Right forelimb (tissue), 1 donor: ENCODE measurements around the gene CTNND2.

Experiments used
- DNase-seq: peaks from one replicate; pipeline ENCODE4 v3.0.0-alpha.2; 2018

Gene CTNND2

DNA sequence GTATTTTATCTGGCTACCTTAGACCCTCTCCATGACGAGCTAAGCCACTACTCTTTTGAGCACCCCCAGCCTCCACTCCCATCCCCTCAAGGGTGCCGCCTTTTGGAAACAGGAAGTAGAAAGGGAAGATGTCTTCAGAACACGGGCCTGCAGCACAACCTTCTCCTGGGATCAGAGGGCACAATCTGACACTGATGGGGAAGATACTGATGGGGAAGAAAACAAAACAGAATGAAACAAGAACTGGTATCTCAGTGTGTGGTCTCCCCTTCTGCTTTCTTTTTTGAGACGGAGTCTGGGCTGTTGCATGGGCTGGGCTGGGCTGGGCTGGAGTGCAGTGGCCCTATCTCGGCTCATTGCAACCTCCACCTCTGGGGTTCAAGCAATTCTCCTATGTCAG is 603.5 kb downstream of the CTNND2 start:
- no peak for DNase-seq

DNA sequence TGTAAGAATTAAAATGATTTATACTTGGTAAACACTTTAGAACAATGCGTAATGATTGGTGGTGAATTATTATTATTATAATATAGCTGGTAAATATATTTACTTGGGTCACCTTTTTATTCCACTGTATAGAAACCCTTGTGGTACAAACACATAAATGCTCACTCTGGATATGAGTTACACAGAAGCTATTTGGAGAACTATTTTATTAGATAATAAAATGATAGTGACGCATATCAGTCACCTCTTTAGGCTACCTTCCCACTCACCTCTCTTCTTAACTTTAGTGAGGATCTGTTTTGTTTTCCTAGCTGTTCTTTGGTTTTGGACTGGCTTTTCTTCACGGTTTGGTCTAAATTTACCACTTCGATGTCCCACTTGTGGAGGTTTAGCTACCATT is 605.4 kb downstream of the CTNND2 start:
- DNase-seq: no peak

- no peak for DNase-seq
Observed at GRCh38 chr5:11293523-11293922, 610.7 kb downstream of the CTNND2 start.

DNA sequence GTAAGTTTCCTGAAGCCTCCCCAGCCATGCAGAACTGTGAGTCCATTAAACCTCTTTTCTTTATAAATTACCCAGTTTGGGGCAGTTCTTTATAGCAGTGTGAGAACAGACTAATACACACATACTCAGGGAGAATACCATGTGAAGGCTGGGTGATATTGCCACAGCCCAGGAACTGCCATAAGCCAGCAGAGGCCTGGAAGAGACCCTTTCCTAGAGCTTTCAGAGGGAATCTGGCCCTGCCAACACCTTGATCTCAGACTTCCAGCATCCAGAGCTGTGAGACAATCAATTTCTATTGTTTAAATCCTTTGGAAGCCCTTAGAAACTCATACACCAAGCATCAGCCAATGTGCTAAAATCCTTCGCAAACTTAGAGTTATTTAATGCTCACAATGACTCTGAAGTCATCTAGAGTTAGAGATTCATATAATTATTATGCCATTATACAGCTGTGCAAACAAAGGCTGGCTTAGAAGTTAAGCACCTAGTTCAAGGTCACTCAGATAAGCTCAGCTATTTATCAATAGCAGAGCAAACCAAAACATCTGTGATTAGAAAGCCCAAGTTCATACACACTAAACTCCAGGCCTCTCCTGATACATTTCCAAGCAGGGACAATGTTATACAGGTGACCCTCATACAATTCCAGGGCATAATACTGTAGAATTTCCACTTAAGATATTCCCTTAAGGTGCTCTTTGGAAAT is 611.4 kb downstream of the CTNND2 start:
- no peak for DNase-seq

DNA sequence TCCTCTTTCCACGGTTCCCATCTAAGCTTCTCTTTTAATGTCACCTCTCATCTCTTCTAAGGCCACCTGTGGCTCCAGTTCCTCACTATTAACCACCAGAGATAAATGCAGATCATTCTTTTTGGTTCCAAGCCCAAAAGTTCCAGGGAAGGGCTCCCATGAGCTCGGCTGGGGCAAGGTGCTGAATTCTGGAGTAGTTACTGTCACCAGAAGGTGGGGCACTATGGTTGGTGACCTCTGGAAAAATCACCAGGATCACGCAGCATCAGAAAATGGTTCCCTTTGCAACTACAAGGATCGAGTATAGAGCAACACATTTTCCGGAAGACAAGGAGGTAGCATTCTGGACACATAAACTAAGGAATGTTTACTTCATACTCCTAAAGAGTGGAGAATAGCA is 614.5 kb downstream of the CTNND2 start:
- no peak for DNase-seq

DNA sequence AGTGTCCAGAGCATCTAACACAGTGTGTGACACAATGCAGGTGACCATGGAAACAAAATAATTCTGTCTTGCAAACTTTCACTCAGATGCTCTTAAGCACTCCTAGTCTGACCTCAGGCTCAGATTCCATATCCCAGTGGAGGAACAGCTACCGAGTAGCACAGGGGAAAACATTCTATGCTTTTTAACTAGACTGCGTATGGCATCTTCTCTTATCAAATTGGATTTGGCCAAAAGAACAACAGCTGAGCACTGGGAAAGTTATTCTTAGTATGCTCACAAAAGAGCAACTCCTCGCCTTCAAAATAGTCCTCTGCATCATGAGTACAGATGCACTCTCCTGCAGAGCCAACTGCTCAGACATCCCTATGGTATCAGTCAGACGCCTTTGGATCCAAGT is 615.0 kb downstream of the CTNND2 start:
- DNase-seq: no peak

DNA sequence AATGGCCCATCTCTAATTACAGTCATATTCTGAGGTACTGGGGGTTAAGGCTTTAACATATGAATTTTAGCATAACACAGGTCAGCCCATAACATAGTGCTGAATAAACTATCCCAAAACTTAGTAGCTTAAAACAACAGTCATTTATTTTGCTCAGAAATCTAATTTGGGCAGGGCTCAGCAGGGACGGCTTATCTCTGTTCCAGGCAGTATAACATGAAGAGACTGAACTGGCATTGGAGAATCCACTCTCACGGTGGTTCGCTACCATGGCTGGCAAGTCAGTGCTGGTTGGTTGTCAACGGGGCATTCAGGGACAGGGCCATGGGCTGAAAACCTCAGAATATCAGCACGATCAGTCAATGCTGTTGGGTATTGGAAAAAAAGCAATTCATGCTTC is 622.4 kb downstream of the CTNND2 start:
- DNase-seq: no peak

DNA sequence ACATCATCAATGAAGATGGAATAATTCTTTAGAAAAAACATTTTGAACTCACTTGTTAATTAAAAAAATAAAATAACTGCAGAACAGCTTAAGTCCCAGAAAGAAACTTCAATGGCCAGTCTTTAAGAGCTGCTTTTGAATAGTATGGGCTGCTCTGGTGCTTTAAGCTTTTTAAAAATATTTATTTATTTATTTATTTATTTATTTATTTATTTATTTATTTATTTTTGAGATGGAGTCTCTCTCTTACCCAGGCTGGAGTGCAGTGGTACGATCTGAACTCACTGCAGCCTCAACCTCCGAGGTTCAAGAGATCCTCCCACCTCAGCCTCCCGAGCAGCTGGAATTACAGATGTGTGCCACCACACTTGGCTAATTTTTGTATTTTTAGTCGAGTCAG is 626.9 kb downstream of the CTNND2 start:
- no peak for DNase-seq

DNA sequence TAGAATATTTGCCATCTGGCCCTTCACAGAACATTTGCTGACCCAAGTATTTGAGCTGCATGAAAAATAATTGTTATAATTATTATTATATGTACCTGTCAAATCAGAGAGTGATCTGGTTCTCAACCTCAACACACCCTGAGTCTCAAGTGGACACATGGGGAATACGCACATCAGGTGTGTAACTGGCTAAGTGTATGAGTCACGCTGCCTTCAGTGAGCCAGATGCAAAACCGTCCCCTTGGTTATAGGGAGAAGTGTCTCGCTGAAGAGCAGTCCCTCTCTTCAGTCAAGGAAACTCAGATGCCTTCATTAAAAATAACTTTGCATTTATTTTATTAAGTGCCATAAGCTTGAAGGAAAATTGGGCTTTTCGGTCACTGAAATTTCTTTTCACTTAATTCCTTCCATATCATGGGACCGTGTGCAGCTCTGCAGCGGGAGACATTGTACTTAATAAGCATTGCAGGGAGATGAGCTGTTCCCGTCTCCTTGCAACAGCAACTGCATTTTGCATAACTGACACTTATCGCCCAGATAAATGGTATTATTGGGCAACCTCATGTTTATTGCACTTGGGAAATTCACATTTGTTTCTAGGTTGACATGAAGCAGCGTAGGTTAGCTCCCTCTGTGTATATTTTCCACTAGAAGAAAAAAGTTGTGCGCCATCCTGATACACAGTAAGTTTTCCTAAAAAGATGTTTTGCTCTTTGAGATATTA is 630.9 kb downstream of the CTNND2 start:
- no peak for DNase-seq

GRCh38 chr5:11269515-11269914 is 634.7 kb downstream of the CTNND2 start:
- DNase-seq: no peak

DNA sequence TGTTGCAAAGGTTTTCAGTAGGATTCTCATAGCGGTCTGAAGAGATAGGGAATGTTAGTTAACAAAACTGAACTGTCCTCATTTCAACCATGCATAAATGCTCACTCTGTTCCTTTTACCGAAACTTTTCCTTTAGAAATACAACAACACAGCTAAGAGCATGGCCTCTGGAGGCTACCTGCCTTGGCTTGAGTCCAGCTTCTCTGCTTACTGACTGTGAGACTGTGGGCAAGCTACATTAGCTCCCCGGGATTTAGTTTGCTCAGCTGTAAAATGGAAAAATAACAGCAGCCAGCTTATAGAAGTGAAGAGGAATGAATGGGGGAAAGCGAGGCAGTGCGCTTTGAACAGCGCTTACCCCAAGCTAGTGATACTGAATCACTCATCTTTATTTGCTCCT is 635.4 kb downstream of the CTNND2 start:
- DNase-seq: no peak

DNA sequence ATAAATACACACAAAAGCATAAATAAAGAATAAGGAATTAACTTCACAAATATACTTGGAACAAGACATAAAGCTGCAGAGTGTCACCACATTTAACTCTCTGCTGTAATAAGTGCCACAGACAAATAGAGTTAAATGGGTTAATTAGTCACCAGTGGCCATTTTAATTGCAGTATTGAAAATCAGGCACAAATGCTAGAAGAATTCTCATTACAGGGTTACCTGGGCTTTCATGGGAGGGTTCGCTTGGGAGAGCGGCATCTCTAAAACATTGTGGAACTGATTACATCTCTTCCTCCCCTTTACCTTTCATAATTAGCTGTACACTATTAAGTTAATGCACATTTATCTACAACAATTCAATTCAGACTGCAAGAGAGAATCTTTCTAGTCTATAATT is 637.9 kb downstream of the CTNND2 start:
- DNase-seq: no peak

GRCh38 chr5:11261241-11261640 is 643.0 kb downstream of the CTNND2 start:
- no peak for DNase-seq

GRCh38 chr5:11258001-11258400 is 646.2 kb downstream of the CTNND2 start:
- no peak for DNase-seq

GRCh38 chr5:11252523-11252922 is 651.7 kb downstream of the CTNND2 start:
- DNase-seq: no peak

GRCh38 chr5:11252075-11252474 is 652.2 kb downstream of the CTNND2 start:
- DNase-seq: no peak

GRCh38 chr5:11251247-11251646 is 653.0 kb downstream of the CTNND2 start:
- no peak for DNase-seq

DNA sequence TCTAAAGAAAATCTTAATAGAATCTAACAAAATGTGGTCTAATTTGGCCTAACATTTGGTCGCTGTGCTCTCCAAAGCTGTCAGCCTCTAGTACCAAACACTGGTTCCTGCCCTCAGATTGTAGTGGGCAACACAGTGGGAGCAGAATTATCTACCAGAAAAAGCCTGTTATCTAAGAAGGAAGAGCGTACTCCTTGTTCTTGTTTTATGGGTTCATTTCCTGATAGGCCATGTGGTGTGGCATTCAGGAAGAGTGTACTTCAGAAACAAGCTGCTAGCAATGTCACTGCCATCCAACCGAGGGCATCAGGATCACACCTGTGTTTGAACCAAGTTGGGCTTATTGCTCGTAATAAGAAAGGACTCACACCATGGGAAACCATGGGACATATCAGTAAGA is 655.3 kb downstream of the CTNND2 start:
- no peak for DNase-seq

DNA sequence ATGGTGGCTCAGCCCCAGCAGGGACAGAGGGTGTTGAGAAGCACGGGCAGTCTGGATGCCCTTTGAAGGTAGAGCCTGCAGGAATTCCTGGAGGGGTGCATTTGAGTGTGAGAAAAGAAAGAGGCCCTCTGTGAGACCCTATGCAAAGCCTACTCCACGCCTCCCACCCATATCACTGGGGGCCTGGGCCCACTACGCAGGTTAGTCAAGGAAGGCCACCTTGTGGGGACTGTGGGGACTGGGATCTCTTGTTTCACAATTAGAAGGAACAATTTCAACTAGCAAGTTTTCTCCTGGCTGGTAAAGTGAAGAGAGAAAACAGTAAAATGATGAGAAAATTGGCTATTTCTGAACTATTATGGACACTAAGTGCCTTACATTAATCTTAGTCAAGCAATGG is 657.0 kb downstream of the CTNND2 start:
- DNase-seq: no peak

- DNase-seq: no peak
Observed at GRCh38 chr5:11240293-11241190, 663.7 kb downstream of the CTNND2 start.

DNA sequence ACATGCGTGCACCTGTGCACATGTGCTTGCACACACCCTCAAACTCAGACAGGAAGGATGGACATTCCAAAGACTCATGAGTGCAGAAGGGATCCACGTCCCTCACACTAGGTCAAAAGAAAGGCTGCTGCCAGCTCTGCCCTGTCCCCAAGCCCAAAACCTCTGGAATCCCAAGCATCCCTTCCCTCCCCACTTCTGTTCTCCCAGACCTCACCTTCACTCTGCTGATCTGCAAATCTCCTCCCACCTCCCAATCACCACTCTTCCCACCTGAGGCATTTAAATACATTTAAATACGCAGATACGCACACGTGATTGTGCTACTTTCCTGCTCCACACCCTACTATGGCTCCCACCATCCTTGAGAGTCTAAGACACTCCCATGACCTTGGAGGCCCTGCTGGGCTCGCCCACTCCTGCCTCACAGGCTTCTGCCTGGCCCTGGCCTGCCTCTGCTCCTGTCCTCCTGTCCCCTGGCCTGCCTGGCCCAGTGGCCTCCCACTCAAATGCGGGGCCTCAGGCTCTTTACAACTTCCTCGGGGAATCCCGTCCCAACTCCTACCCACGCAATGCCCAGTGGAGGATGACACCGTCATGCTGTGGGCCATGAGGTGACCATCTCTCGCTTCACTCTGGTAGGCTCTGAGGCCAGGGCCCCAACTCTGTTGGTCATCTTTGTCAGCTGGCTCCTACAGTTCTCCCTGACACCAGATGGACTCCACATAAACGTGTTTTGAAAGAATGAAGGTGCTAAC is 664.8 kb downstream of the CTNND2 start:
- DNase-seq: no peak

DNA sequence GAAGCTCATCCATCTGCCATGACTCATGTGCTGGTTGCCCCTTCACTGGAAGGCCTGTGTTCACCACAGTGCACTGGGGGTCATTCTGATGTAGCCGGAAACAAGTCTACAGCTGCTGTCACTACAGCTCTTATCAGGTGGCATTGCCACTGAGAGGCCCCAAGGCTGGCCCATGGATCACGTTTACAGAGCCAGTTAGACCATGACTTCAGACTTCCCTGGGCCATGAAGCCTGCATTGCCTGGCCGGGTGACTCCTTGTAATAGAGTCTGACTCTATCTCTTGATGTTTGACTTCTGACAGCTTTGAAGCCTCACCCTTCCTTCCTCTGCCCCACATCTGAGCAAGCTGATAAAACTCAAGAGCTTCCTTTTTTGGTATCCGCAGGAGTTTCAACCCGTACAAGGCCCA is 669.7 kb downstream of the CTNND2 start:
- DNase-seq: no peak

DNA sequence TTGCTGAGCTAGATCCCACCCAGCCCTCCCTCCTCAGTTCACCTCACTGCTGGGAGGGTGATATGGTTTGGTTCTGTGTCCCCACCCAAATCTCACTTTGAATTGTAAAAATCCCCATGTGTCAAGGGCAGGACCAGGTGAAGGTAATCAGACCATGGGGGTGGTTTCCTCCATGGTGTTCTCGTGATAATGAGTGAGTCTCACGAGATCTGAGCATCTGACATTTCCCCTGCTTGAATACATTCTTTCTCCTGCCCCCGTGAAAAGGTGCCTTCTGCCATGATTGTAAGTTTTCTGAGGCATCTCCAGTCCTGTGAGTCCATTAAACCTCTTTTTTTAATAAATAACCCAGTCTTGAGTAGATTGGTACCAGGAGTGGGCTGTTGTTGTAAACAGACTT is 673.4 kb downstream of the CTNND2 start:
- DNase-seq: no peak
